ENCODE results near the gene TRNP1. TPM values are rescaled to one million over a fixed set of nuclear protein-coding genes. Genes with fewer than 3 reads are reported as not detected.
A peak's percentile ranks its signal among the peaks of the same experiment; 100 is the strongest.

Gene TRNP1
- total and polyA plus RNA-seq, 2 of the 4 experiments (the other 2 are of a cell fraction) = 63.3 to 91.6 TPM

- no peak overlapping the region for H3K23ac ChIP-seq (ENCODE audit: low read depth, low read length)
- H3K9ac ChIP-seq (ENCODE audit: low read depth, low read length) = no peak overlapping the region
- no peak for TF ChIP-seq USF2 (IDR thresholded peaks at IDR 0.05; ENCODE audit: low read depth, low read length)
- TF ChIP-seq POLR2A (IDR thresholded peaks at IDR 0.05; ENCODE audit: low read depth, low read length) = no peak
- TF ChIP-seq MAFK (IDR thresholded peaks at IDR 0.05; ENCODE audit: low read depth, low read length) = no peak
- no peak for TF ChIP-seq MXI1 (IDR thresholded peaks at IDR 0.05; ENCODE audit: borderline replicate concordance, low read depth, low read length)
- TF ChIP-seq CEBPB (IDR thresholded peaks at IDR 0.05; ENCODE audit: low read depth, low read length) = no peak
- no peak for TF ChIP-seq RFX5 (IDR thresholded peaks at IDR 0.05; ENCODE audit: low read depth, low read length)
- no peak for TF ChIP-seq CTCF (conservative IDR thresholded peaks at IDR 0.05; ENCODE audit: low read depth, low read length)
- no peak for TF ChIP-seq BHLHE40 (IDR thresholded peaks at IDR 0.05; ENCODE audit: low read depth, low read length)
- no peak for TF ChIP-seq SMC3 (IDR thresholded peaks at IDR 0.05; ENCODE audit: low read depth, low read length)
- no peak for TF ChIP-seq CHD1 (IDR thresholded peaks at IDR 0.05; ENCODE audit: low read depth, low read length)
- TF ChIP-seq ELK1 (IDR thresholded peaks at IDR 0.05; ENCODE audit: borderline replicate concordance, low read depth, low read length) = no peak
- no peak for TF ChIP-seq RCOR1 (IDR thresholded peaks at IDR 0.05; ENCODE audit: insufficient replicate concordance, low read length)
- no peak for TF ChIP-seq NFE2L2 (IDR thresholded peaks at IDR 0.05; ENCODE audit: low read depth, low read length)
- no peak for TF ChIP-seq RAD21 (IDR thresholded peaks at IDR 0.05; ENCODE audit: low read length)
- no peak for TF ChIP-seq FOS (IDR thresholded peaks at IDR 0.05; ENCODE audit: low read depth, low read length)
- no peak for TF ChIP-seq MAZ (IDR thresholded peaks at IDR 0.05; ENCODE audit: borderline replicate concordance, low read depth, low read length)
- H2AK9ac ChIP-seq (replicated peaks; ENCODE audit: low read depth, low read length, poor library complexity) = no peak overlapping the region
- no peak overlapping the region for H2BK5ac ChIP-seq (ENCODE audit: low read depth, low read length, poor library complexity, severe bottlenecking)
- peaks cover 11% of the 10 kb centered on the region for H3K9me1 ChIP-seq (ENCODE audit: insufficient read depth, low read length)
- no peak overlapping the region for H2BK120ac ChIP-seq (ENCODE audit: low read depth, low read length)
- no peaks in the 10 kb centered on the region for H3K36me3 ChIP-seq (ENCODE audit: control insufficient read depth, insufficient read depth, low read length)
- no peak overlapping the region for H4K91ac ChIP-seq (ENCODE audit: insufficient read depth, low read depth, low read length)
- H3K4me3 ChIP-seq (ENCODE audit: insufficient read depth, low read depth, low read length) = no peak overlapping the region
- ChIA-PET POLR2A (ENCODE audit: unreplicated experiment) (no interaction called here), CTCF (interaction anchor here (1.5 kb wide), 1 partner anchor 9 kb away, joined by 4 read pairs; no protein-coding TSS in a partner anchor)
- no peak overlapping the region for H2AFZ ChIP-seq (replicated peaks; ENCODE audit: low read length, poor library complexity)
- no peaks in the 10 kb centered on the region for H4K20me1 ChIP-seq (ENCODE audit: insufficient read depth, low read length)
- WGBS, 2 experiments (ENCODE audit: extremely low coverage in 2 of 2, insufficient read length in 1 of 2) = 86% methylated on average over 1 of the region's 2 CpGs; no CpG with 5 or more reads in 1 of the 2 experiments
- H3K27me3 ChIP-seq (ENCODE audit: control insufficient read depth, insufficient read depth, low read length) = no peaks in the 10 kb centered on the region
- dilution Hi-C loops (cut with HindIII; ENCODE audit: low sequenced_read_pairs, unreplicated experiment) = no loop called here
- H2BK15ac ChIP-seq (ENCODE audit: low read depth, low read length) = no peak overlapping the region
- no peak overlapping the region for H3K4me2 ChIP-seq (ENCODE audit: low read depth, low read length)
- H2AK5ac ChIP-seq (ENCODE audit: low read depth, low read length) = peak overlapping the region; percentile 20; the same call in 1 of the 2 replicates
- in situ Hi-C loops (cut with MboI; ENCODE audit: low sequenced_read_pairs) = no loop called here
- DNase-seq (no peak), ATAC-seq (ENCODE audit: low read depth) (no peak)
- H3K27ac ChIP-seq (ENCODE audit: insufficient read depth, low read length) = no peak overlapping the region
- no TSS peak for BruUV-seq (replicated peaks)
- H3K56ac ChIP-seq (ENCODE audit: extremely low read depth, insufficient read depth, low read length) = no peak overlapping the region
- no peaks in the 10 kb centered on the region for H3K9me3 ChIP-seq (ENCODE audit: control insufficient read depth, insufficient read depth, low read length)
- no peaks in the 10 kb centered on the region for H3K79me1 ChIP-seq (ENCODE audit: low read depth in 1 of 2, low read length in 2 of 2)
- H2BK20ac ChIP-seq (ENCODE audit: low read depth, low read length) = 0 out of 2 replicates have a peak overlapping the region, but pooled peaks have one; percentile 32
- peaks cover 11% of the 10 kb centered on the region for H3K4me1 ChIP-seq (ENCODE audit: control insufficient read depth, insufficient read depth, low read length)
- no peak overlapping the region for H3K14ac ChIP-seq (replicated peaks; ENCODE audit: low read depth, low read length)
- H4K8ac ChIP-seq (ENCODE audit: low read depth in 2 of 2, low read length in 2 of 2) = no peak overlapping the region
- H3K4ac ChIP-seq (ENCODE audit: low read depth, low read length) = no peak overlapping the region
- intact Hi-C loops (cut with micrococcal nuclease) = no loop called here
- H3K18ac ChIP-seq (ENCODE audit: low read depth, low read length) = no peak overlapping the region
- no peak overlapping the region for H4K5ac ChIP-seq (ENCODE audit: low read depth, low read length)
Measured at GRCh38 chr1:26986658-26987057, 6.8 kb upstream of the TRNP1 start.
